Esophagus muscularis mucosa (tissue), 4 donors: ENCODE results near the gene WFIKKN1.

Source experiments
- EP300 ChIP-seq: sonication (generic); formaldehyde crosslinking; IDR thresholded peaks from one replicate; pipeline ENCODE4 v1.6.1; 2017; ENCODE audit warnings: antibody characterized with exemption
- POLR2A ChIP-seq: fragments of 450-650 bp; IDR thresholded peaks from one replicate; pipeline ENCODE4 v1.6.1; 2017; ENCODE audit warnings: antibody characterized with exemption, moderate library complexity, mild to moderate bottlenecking, low read depth
- TF ChIP-seq, protein P1 (sequence below), 3 experiments: fragments of 200-600 bp in 2 of 3; fragments of 450-650 bp in 1 of 3; sonication (generic) in 2 of 3; IDR thresholded peaks; one replicate each; pipeline ENCODE4 v1.5.1; 2017 to 2019; ENCODE audit warnings: antibody characterized with exemption in 3 of 3, mild to moderate bottlenecking in 2 of 3, moderate library complexity in 1 of 3

DNA sequence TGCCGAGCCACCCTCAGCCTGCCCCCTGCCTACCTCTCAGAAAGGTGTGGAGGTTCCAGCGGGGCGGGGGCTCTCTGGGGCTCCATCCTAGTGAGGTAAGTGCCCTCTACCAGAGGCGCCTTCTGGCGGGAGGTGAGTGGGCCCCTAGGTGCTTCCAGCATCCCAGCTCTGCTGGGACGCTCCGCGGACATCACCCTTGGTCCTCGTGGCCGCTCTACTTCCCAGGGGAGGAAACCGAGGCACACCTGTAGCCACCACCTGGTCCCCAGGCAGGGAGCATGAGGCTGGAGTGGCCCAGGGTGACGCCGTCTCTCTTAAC, 12.2 kb downstream of the WFIKKN1 start:
- TF ChIP-seq, protein P1, sequence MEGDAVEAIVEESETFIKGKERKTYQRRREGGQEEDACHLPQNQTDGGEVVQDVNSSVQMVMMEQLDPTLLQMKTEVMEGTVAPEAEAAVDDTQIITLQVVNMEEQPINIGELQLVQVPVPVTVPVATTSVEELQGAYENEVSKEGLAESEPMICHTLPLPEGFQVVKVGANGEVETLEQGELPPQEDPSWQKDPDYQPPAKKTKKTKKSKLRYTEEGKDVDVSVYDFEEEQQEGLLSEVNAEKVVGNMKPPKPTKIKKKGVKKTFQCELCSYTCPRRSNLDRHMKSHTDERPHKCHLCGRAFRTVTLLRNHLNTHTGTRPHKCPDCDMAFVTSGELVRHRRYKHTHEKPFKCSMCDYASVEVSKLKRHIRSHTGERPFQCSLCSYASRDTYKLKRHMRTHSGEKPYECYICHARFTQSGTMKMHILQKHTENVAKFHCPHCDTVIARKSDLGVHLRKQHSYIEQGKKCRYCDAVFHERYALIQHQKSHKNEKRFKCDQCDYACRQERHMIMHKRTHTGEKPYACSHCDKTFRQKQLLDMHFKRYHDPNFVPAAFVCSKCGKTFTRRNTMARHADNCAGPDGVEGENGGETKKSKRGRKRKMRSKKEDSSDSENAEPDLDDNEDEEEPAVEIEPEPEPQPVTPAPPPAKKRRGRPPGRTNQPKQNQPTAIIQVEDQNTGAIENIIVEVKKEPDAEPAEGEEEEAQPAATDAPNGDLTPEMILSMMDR (IDR thresholded peaks at IDR 0.05): no peak
- TF ChIP-seq EP300 (no peak), POLR2A (no peak)
